GM19023 (cell line): Measurements from ENCODE around the gene CILP.
"Not testable (repeated sequence)": the region's sequence is repeated elsewhere in the genome, so short reads cannot be mapped to it uniquely, and the experiment has no call there.

Experiments
- ATAC-seq: cut with Tn5 transposase; IDR thresholded peaks from one replicate; pipeline ENCODE4 v1.9.1; 2021; ENCODE audit warnings: mild to moderate bottlenecking, moderate library complexity; ENCODE audit not compliant: unreplicated experiment

CILP gene

GRCh38 chr15:65210770-65211481 is at the start of gene CILP:
Gene CILP, minus strand, starts transcription at chr15:65211473. Its CDS starts 1,718 bp downstream, at chr15:65209755.
- no peak for ATAC-seq

- no peak for ATAC-seq
Observed at GRCh38 chr15:65260968-65261367, 49.7 kb upstream of the CILP start.

- ATAC-seq = no peak
Observed at GRCh38 chr15:65259367-65259797, 48.1 kb upstream of the CILP start.

- ATAC-seq = no peak
Observed at GRCh38 chr15:65258375-65259262, 47.3 kb upstream of the CILP start.

- ATAC-seq = no peak
Observed at GRCh38 chr15:65255486-65256140, 44.3 kb upstream of the CILP start.

GRCh38 chr15:65254758-65255157 is 43.5 kb upstream of the CILP start:
- ATAC-seq = no peak

GRCh38 chr15:65254356-65254755 is 43.1 kb upstream of the CILP start:
- no peak for ATAC-seq

GRCh38 chr15:65249641-65250040 is 38.4 kb upstream of the CILP start:
- ATAC-seq = peak; percentile 77

- no peak for ATAC-seq
Observed at GRCh38 chr15:65248511-65249255, 37.4 kb upstream of the CILP start.

GRCh38 chr15:65246939-65247338 is 35.7 kb upstream of the CILP start:
- ATAC-seq = no peak

- ATAC-seq = no peak
Observed at GRCh38 chr15:65246026-65246714, 34.9 kb upstream of the CILP start.

- no peak for ATAC-seq
Observed at GRCh38 chr15:65245096-65245856, 34.0 kb upstream of the CILP start.

GRCh38 chr15:65244638-65245037 is 33.4 kb upstream of the CILP start:
- ATAC-seq = no peak

- not testable (repeated sequence) for ATAC-seq
Observed at GRCh38 chr15:65236443-65236842, 25.2 kb upstream of the CILP start.

- ATAC-seq = no peak
Observed at GRCh38 chr15:65233696-65234095, 22.4 kb upstream of the CILP start.

- no peak for ATAC-seq
Observed at GRCh38 chr15:65232520-65232919, 21.2 kb upstream of the CILP start.

GRCh38 chr15:65231306-65231705 is 20.0 kb upstream of the CILP start:
- ATAC-seq = no peak

- not testable (repeated sequence) for ATAC-seq
Observed at GRCh38 chr15:65226901-65227300, 15.6 kb upstream of the CILP start.

- no peak for ATAC-seq
Observed at GRCh38 chr15:65226221-65226620, 14.9 kb upstream of the CILP start.
